Measurements from ENCODE around the gene LEMD2. TPM values are rescaled to one million over a fixed set of nuclear protein-coding genes. Genes with fewer than 3 reads are reported as not detected.

The LEMD2 gene
- total RNA-seq, 1 donor from 2014 or later: 88.0 TPM

DNA sequence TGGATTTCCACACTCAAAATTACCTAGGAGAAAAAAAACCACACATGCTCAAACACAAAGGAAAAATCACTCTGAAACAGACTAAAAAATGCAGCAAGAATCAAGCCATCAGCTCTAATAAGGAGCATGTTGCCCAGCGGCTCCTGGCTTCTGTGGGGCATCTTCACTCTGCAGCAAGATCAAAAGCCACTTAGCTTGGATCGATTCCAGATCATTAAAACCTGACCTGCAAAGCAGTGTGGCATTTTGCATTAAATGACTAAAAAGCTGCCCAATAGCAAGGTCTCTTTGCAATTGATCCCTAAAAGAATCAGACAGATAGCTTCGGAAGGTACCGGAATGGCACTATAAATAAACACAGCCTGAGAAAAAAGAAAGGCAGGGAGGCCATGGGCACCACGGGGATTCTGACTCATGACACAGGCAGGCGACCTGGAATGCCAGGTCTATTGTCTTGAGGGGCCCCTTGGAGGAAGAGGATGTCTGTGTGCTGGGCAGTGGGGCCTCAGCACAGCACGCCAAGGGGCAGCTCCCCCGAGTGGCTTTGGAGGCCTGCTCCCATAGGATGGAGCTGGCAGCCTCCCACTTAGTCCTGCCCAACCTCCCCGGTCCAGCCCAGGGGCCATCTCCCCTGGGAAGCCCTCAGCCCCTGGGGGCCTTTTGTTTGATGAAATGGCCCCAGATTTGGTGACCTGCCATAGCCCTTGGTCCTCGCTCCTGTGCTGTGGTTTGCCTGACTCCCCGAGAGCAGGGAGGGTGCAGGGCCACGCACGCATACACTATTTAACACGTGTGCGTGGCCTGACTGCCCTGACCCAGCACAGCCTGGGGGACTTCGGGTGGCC lies 7.6 kb downstream of the LEMD2 start:
- H3K36me3 Mint-ChIP-seq (ENCODE audit: low read depth): peaks cover 93% of the 10 kb centered on the region
- H3K4me3 Mint-ChIP-seq: no peak overlapping the region

DNA sequence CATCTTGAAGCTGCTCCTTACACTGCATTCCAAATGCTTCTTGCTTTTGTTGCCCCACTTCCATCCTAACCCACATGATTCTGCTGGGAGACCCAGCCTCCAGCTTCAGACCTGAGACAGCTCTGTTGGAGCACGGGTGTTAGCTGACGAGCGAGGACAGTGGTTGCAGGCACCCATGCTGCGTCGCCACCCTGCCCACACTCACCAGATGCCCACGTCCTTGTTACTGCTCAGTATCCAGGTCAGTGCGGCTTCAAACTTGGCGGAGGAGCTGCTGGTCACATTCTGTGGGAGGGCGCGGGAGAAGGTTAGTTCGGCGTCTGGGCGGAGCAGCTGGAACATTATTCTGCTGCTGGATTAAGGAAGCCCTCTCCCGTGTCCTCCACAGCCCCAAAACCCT lies 9.0 kb downstream of the LEMD2 start:
- CTCF ChIA-PET: interaction anchor here (1.2 kb wide), 1 partner anchor 9 kb away, joined by 3 read pairs; no protein-coding TSS in a partner anchor
- Mint-ChIP-seq H3K27me3 (no peaks in the 10 kb centered on the region), H3K4me1 (peaks cover 9% of the 10 kb centered on the region), H3K4me3 (no peak overlapping the region), H3K9me3 (no peaks in the 10 kb centered on the region), H3K36me3 (ENCODE audit: low read depth) (peaks cover 99% of the 10 kb centered on the region), H3K27ac (no peak overlapping the region)
- ATAC-seq (ENCODE audit: low read depth): no peak
- intact Hi-C loops (cut with micrococcal nuclease): no loop called here
- POLR2A ChIA-PET: no interaction called here
- DNase-seq: no peak
- no peak for TF ChIP-seq CTCF (IDR thresholded peaks at IDR 0.05)

More for the DNA sequence above, 7.6 kb downstream of the LEMD2 start:
- TF ChIP-seq CTCF (IDR thresholded peaks at IDR 0.05): no peak
- DNase-seq (no peak), ATAC-seq (ENCODE audit: low read depth) (no peak)
- H3K27ac Mint-ChIP-seq: no peak overlapping the region
- ChIA-PET POLR2A (no interaction called here), CTCF (interaction anchor here (1.8 to 2.1 kb wide), 2 partner anchors 10 to 12 kb away, joined by 6 read pairs; no protein-coding TSS in a partner anchor)
- no peaks in the 10 kb centered on the region for H3K9me3 Mint-ChIP-seq
- H3K27me3 Mint-ChIP-seq: no peaks in the 10 kb centered on the region
- intact Hi-C loops (cut with micrococcal nuclease): no loop called here
- H3K4me1 Mint-ChIP-seq: peaks cover 24% of the 10 kb centered on the region

DNA sequence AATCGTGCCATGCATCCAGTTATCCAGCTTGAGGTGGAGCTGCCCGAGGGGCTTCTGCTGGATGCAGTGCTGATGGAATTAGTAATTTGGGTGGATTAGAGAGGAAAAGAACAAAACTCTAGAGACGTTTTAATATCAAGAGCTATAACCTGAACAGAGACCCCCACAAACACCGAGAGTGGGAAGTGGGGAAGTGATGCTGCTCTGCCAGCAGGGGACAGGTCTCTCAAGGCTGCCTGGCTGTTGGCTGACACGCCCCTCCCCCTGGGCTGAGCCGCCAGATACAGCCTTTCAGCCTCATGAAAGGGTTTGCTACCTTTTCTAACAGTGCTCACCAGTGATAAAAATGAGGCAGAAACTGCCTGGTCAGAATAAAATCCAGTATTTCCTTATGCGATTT lies 9.6 kb downstream of the LEMD2 start:
- CTCF ChIA-PET: interaction anchor here (1.0 to 1.2 kb wide), 2 partner anchors 8 to 10 kb away, joined by 3 read pairs; no protein-coding TSS in a partner anchor

GRCh38 chr6:33778444-33779121 lies 10.3 kb downstream of the LEMD2 start:
- peaks cover 96% of the 10 kb centered on the region for H3K36me3 Mint-ChIP-seq (ENCODE audit: low read depth)
- ChIA-PET POLR2A (interaction anchor here (1.7 kb wide), 1 partner anchor 9 kb away, joined by 4 read pairs; no protein-coding TSS in a partner anchor), CTCF (interaction anchor here (1.0 to 1.2 kb wide), 2 partner anchors 9 kb away, joined by 3 read pairs; no protein-coding TSS in a partner anchor)
- H3K4me3 Mint-ChIP-seq: no peak overlapping the region
- ATAC-seq (ENCODE audit: low read depth) (no peak), DNase-seq (no peak)
- H3K4me1 Mint-ChIP-seq: no peaks in the 10 kb centered on the region
- H3K27ac Mint-ChIP-seq: no peak overlapping the region
- TF ChIP-seq CTCF (IDR thresholded peaks at IDR 0.05): no peak
- no peaks in the 10 kb centered on the region for H3K27me3 Mint-ChIP-seq
- H3K9me3 Mint-ChIP-seq: no peaks in the 10 kb centered on the region
- intact Hi-C loops (cut with micrococcal nuclease): no loop called here

More for the DNA sequence above, 9.6 kb downstream of the LEMD2 start:
- H3K4me1 Mint-ChIP-seq: peaks cover 4% of the 10 kb centered on the region
- intact Hi-C loops (cut with micrococcal nuclease): no loop called here
- ATAC-seq (ENCODE audit: low read depth): no peak
- POLR2A ChIA-PET: no interaction called here
- no peak for TF ChIP-seq CTCF (IDR thresholded peaks at IDR 0.05)
- no peak for DNase-seq
- peaks cover 99% of the 10 kb centered on the region for H3K36me3 Mint-ChIP-seq (ENCODE audit: low read depth)
- no peak overlapping the region for H3K4me3 Mint-ChIP-seq
- no peaks in the 10 kb centered on the region for H3K9me3 Mint-ChIP-seq
- H3K27ac Mint-ChIP-seq: no peak overlapping the region
- H3K27me3 Mint-ChIP-seq: no peaks in the 10 kb centered on the region

Measured in activated B cell treated with CpG ODN at 0.5 μM for 24 hours (primary cell).